Tibial nerve (tissue), 4 donors: Measurements from ENCODE around the gene SEMA3F. TPM values are rescaled to one million over a fixed set of nuclear protein-coding genes. Genes with fewer than 3 reads are reported as not detected.
A peak's percentile ranks its signal among the peaks of the same experiment; 100 is the strongest.

Experiments
- DNase-seq, 2 donors: peaks; one replicate each; pipeline ENCODE4 v3.0.0-alpha.2; 2019; ENCODE audit warnings: low spot score in 2 of 2
- H3K27ac ChIP-seq, 4 donors: fragments of 200-600 bp; sonication (generic) in 3 of 4; one replicate each; pipeline ENCODE4 v1.5.1; 2017 to 2019; ENCODE audit warnings: mild to moderate bottlenecking in 1 of 4
- H3K27me3 ChIP-seq, 2 donors: fragments of 200-600 bp; sonication (generic) in 1 of 2; one replicate each; pipeline versions ENCODE4 v1.5.1 to v1.6.0; 2017 to 2019
- H3K36me3 ChIP-seq, 3 donors: fragments of 200-600 bp; sonication (generic); one replicate each; pipeline ENCODE4 v1.5.1; 2018 to 2019
- H3K4me1 ChIP-seq, 4 donors: fragments of 200-600 bp; sonication (generic) in 3 of 4; one replicate each; pipeline ENCODE4 v1.5.1; 2017 to 2019
- H3K4me3 ChIP-seq, 4 donors: fragments of 200-600 bp; sonication (generic) in 3 of 4; one replicate each; pipeline ENCODE4 v1.5.1; 2017 to 2019; ENCODE audit warnings: mild to moderate bottlenecking in 1 of 4, moderate library complexity in 1 of 4
- H3K9me3 ChIP-seq, 4 donors: fragments of 200-600 bp; sonication (generic) in 3 of 4; one replicate each; pipeline ENCODE4 v1.5.1; 2017 to 2019
- EP300 ChIP-seq, 2 donors: sonication (generic); formaldehyde crosslinking; IDR thresholded peaks; one replicate each; pipeline ENCODE4 v1.6.1; 2017; ENCODE audit warnings: antibody characterized with exemption in 2 of 2, mild to moderate bottlenecking in 1 of 2
- POLR2A ChIP-seq, 2 donors: fragments of 450-650 bp; IDR thresholded peaks; one replicate each; pipeline ENCODE4 v1.6.1; 2017; ENCODE audit warnings: antibody characterized with exemption in 2 of 2, mild to moderate bottlenecking in 2 of 2, moderate library complexity in 2 of 2
- WGBS, 2 donors: methylation state at CpG; one replicate each; pipeline ENCODE4 v1.1.5; 2018; 5-methylcytosine and 5-hydroxymethylcytosine counted together
- total RNA-seq, 4 donors: library from RNA; depleted of rRNA; stranded (reverse); fragments of >200 nt; gene quantifications; one replicate each; pipeline ENCODE4 v1.1.0, GENCODE V29; 2016
- TF ChIP-seq, protein P1 (sequence below), 5 experiments: fragments of 200-600 bp in 3 of 5; fragments of 450-650 bp in 2 of 5; sonication (generic) in 3 of 5; IDR thresholded peaks; one replicate each; pipeline ENCODE4 v1.5.1; 2016 to 2019; ENCODE audit warnings: antibody characterized with exemption in 5 of 5, mild to moderate bottlenecking in 3 of 5, moderate library complexity in 2 of 5

SEMA3F gene
- total RNA-seq = 10 to 100 TPM; 14.4 to 58.5 (median 17.4) TPM

DNA sequence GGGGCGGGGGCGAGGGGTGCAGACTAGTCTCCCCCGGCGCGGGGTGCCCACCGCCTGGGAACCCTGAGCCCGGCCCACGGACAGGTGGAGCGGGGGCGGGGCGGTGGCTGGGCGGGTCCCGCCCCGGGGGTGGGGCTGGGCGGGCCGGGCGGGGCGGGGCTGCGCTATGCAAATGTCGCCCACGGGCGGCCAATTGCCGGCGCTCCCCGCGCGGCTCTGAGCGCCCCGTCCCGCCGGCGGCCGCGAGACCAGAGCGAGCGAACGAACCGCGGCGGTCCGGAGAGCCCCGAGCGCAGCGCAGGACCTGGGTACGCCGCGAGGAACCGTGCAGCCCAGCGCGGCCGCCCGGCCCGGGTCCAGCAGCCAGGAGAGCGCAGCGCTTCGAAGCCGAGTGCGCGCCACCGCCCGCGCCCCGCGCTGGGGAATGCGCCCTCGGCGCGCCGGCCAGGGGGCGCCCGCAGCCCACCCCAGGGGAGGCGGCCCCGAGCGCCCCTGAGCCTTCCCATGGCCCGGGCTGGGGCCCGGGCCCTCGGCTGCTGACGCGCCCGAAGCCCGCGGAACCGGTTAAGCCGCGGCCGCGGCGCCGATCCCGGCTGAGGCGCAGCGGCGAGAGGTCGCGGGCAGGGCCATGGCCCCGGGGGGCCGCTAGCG, at the start of gene SEMA3F:
TSS of gene SEMA3F (plus strand) at position 485 of the 651 bp plus-strand sequence. CDS start 4,299 bp downstream, outside the sequence.
- Histone ChIP-seq H3K4me1 (peaks cover 0 to 52% (median 13%) of the 10 kb centered on the region in 4 donors), H3K27ac (peak within 1 kb of the TSS in 2 of 4 donors; percentile 34 to 53), H3K36me3 (no peaks in the 10 kb centered on the region), H3K27me3 (peaks cover 0 to 24% of the 10 kb centered on the region in 2 donors), H3K9me3 (no peaks in the 10 kb centered on the region), H3K4me3 (peak within 1 kb of the TSS; percentile 15 to 56 (median 42))
- no peak for DNase-seq
- no peak for TF ChIP-seq EP300 (IDR thresholded peaks at IDR 0.05)
- peak in 1 of 2 donors; percentile 53 for TF ChIP-seq POLR2A (IDR thresholded peaks at IDR 0.05)
- TF ChIP-seq, protein P1, sequence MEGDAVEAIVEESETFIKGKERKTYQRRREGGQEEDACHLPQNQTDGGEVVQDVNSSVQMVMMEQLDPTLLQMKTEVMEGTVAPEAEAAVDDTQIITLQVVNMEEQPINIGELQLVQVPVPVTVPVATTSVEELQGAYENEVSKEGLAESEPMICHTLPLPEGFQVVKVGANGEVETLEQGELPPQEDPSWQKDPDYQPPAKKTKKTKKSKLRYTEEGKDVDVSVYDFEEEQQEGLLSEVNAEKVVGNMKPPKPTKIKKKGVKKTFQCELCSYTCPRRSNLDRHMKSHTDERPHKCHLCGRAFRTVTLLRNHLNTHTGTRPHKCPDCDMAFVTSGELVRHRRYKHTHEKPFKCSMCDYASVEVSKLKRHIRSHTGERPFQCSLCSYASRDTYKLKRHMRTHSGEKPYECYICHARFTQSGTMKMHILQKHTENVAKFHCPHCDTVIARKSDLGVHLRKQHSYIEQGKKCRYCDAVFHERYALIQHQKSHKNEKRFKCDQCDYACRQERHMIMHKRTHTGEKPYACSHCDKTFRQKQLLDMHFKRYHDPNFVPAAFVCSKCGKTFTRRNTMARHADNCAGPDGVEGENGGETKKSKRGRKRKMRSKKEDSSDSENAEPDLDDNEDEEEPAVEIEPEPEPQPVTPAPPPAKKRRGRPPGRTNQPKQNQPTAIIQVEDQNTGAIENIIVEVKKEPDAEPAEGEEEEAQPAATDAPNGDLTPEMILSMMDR (IDR thresholded peaks at IDR 0.05) = peak in 2 of 5 experiments; percentile 11 to 56
- 0% methylated on average over 5 of the region's 98 CpGs; no CpG with 5 or more reads in 1 of the 2 donors for WGBS, 2 donors

DNA sequence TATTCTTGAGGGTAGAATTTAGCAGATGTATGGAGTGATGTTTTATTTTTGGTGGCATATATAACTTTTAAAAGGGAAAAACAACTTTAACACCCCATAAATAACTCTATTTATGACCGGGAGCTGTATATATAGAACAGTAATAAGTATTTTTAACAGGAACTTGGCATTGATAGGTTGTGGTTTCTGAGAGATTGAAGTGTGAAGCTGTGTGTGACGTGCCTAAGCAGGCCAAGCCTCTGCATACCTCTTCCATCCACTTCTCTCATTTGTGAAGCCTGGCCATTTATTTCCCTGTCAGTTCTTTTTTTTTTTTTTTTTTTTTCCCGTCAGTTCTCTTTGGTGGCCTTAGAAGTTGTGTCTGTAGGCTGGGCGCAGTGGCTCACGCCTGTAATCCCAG, 43.4 kb upstream of the SEMA3F start:
- H3K4me3 ChIP-seq = no peak overlapping the region
- no peak for TF ChIP-seq POLR2A (IDR thresholded peaks at IDR 0.05)
- TF ChIP-seq EP300 (IDR thresholded peaks at IDR 0.05) = no peak
- TF ChIP-seq, protein P1 (IDR thresholded peaks at IDR 0.05) = no peak
- 86% methylated on average over 5 of the region's 5 CpGs for WGBS, 2 donors
- no peak overlapping the region for H3K27ac ChIP-seq
- no peaks in the 10 kb centered on the region for H3K4me1 ChIP-seq
- H3K36me3 ChIP-seq = peaks cover 17 to 100% (median 90%) of the 10 kb centered on the region in 3 donors
- no peaks in the 10 kb centered on the region for H3K27me3 ChIP-seq
- H3K9me3 ChIP-seq = no peaks in the 10 kb centered on the region
- no peak for DNase-seq

DNA sequence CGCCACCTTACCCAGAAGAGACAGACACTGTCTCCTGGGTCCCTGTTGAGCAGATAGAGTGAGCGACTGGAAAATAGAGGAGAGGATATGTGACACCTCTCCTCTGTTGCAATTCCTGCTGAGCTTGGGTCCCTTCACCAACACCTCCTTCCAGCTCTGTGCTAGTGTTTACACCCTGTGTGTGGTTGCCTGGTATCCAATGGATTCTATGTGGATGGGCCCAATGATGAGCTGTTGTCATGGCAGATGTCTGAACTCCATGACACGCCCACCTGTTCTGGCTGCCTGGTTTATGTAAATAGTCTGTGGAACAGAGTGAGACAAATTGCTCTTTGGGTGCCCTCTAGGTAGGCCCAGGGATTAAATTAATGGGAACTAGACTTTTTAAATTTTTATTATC, 42.7 kb upstream of the SEMA3F start:
- TF ChIP-seq EP300 (IDR thresholded peaks at IDR 0.05) (no peak), POLR2A (IDR thresholded peaks at IDR 0.05) (no peak)
- TF ChIP-seq, protein P1 (IDR thresholded peaks at IDR 0.05) = no peak
- H3K27me3 ChIP-seq = no peaks in the 10 kb centered on the region
- no peaks in the 10 kb centered on the region for H3K4me1 ChIP-seq
- DNase-seq = no peak
- H3K9me3 ChIP-seq = no peaks in the 10 kb centered on the region
- H3K27ac ChIP-seq = no peak overlapping the region
- H3K4me3 ChIP-seq = no peak overlapping the region
- WGBS, 2 donors = 89 to 92% methylated on average over 3 of the region's 3 CpGs
- H3K36me3 ChIP-seq = peaks cover 17 to 100% (median 90%) of the 10 kb centered on the region in 3 donors

DNA sequence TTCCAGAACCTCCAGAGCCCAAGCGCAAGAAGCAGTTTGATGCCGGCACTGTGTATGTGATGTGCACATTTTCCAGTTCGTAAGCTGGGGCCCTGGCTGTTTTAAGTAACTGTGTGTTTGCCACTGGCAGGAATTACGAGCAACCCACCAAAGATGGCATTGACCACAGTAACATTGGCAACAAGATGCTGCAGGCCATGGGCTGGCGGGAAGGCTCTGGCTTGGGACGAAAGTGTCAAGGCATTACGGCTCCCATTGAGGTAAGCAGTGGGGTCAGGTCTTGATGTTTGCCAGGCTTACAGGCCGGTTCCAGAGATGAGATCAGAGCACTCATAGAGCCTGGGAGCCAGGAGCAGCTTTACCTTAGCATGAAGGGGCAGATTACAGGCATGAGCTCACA, 38.0 kb upstream of the SEMA3F start:
- Histone ChIP-seq H3K4me3 (no peak overlapping the region), H3K27me3 (no peaks in the 10 kb centered on the region), H3K27ac (no peak overlapping the region), H3K4me1 (peaks cover 0 to 9% (median 0%) of the 10 kb centered on the region in 4 donors), H3K9me3 (no peaks in the 10 kb centered on the region), H3K36me3 (peaks cover 11 to 94% (median 67%) of the 10 kb centered on the region in 3 donors)
- no peak for DNase-seq
- no peak for TF ChIP-seq POLR2A (IDR thresholded peaks at IDR 0.05)
- no peak for TF ChIP-seq EP300 (IDR thresholded peaks at IDR 0.05)
- TF ChIP-seq, protein P1 (IDR thresholded peaks at IDR 0.05) = no peak
- WGBS, 2 donors = 87 to 92% methylated on average over 8 of the region's 8 CpGs

DNA sequence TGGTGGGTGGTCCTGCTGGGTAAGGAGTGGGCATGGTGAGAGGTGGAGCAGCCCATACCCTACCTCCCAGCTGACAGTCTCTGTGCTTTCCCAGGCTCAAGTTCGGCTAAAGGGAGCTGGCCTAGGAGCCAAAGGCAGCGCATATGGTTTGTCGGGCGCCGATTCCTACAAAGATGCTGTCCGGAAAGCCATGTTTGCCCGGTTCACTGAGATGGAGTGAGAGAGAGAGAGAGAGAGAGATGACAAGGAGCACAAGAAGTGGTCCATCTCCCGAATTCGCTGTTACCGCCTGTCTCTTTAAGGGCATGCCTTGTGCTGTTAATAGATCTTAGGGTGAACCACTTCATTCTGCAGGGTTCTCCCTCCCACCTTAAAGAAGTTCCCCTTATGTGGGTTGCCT, 36.9 kb upstream of the SEMA3F start:
- Histone ChIP-seq H3K27ac (no peak overlapping the region), H3K36me3 (peaks cover 11 to 83% (median 57%) of the 10 kb centered on the region in 3 donors), H3K9me3 (no peaks in the 10 kb centered on the region), H3K4me1 (peaks cover 0 to 19% (median 0%) of the 10 kb centered on the region in 4 donors), H3K27me3 (no peaks in the 10 kb centered on the region), H3K4me3 (no peak overlapping the region)
- 90 to 92% methylated on average over 10 of the region's 10 CpGs for WGBS, 2 donors
- TF ChIP-seq POLR2A (IDR thresholded peaks at IDR 0.05) = no peak
- no peak for TF ChIP-seq EP300 (IDR thresholded peaks at IDR 0.05)
- TF ChIP-seq, protein P1 (IDR thresholded peaks at IDR 0.05) = no peak
- no peak for DNase-seq
